CD14-positive monocyte (primary cell): Measurements from ENCODE around the gene OR9Q1. TPM values are rescaled to one million over a fixed set of nuclear protein-coding genes. Genes with fewer than 3 reads are reported as not detected.

Experiments used
- DNase-seq, 3 donors: peaks; one replicate each; pipeline ENCODE4 v3.0.0-alpha.2; 2011 to 2022
- H2AFZ ChIP-seq: 2 replicates; pipeline ENCODE4 v1.6.0; 2012; ENCODE audit warnings: mild to moderate bottlenecking, low read depth, low read length, inconsistent platforms; ENCODE audit not compliant: insufficient read depth, poor library complexity, severe bottlenecking
- H3K27ac ChIP-seq, 2 donors: 1 replicate in 1 of 2; 2 replicates in 1 of 2; pipeline ENCODE4 v1.5.1; 2012 to 2013; ENCODE audit warnings: low read length in 2 of 2, control low read depth in 1 of 2, inconsistent platforms in 1 of 2, low read depth in 1 of 2, mild to moderate bottlenecking in 1 of 2
- H3K27me3 ChIP-seq, 2 donors: one replicate each; pipeline versions ENCODE4 v1.6.0 to v1.6.1; 2011 to 2013; ENCODE audit warnings: low read length in 2 of 2; ENCODE audit not compliant: control insufficient read depth in 2 of 2, insufficient read depth in 2 of 2
- H3K36me3 ChIP-seq, 2 donors: replicated peaks in 1 of 2; 1 replicate in 1 of 2; 2 replicates in 1 of 2; pipeline versions ENCODE4 v1.5.1 to v1.6.1; 2012 to 2013; ENCODE audit warnings: low read length in 2 of 2, control low read depth in 1 of 2, inconsistent platforms in 1 of 2, mild to moderate bottlenecking in 1 of 2; ENCODE audit not compliant: insufficient read depth in 2 of 2, control insufficient read depth in 1 of 2
- H3K4me1 ChIP-seq, 2 donors: 1 replicate in 1 of 2; 2 replicates in 1 of 2; pipeline versions ENCODE4 v1.5.1 to v1.6.1; 2012 to 2013; ENCODE audit warnings: low read length in 2 of 2, control low read depth in 1 of 2, inconsistent platforms in 1 of 2, mild to moderate bottlenecking in 1 of 2, moderate library complexity in 1 of 2; ENCODE audit not compliant: insufficient read depth in 2 of 2, control insufficient read depth in 1 of 2
- H3K4me2 ChIP-seq: replicated peaks from 2 replicates; pipeline ENCODE3; 2012; ENCODE audit warnings: low read length, moderate library complexity, mild to moderate bottlenecking; ENCODE audit not compliant: poor library complexity, severe bottlenecking; ENCODE audit errors: extremely low read depth
- H3K4me3 ChIP-seq, 3 experiments: fragments of 200-600 bp in 1 of 3; sonication (generic) in 1 of 3; replicated peaks in 1 of 3; 1 replicate in 2 of 3; 2 replicates in 1 of 3; pipeline ENCODE4 v1.5.1; 2011 to 2013; ENCODE audit warnings: low read length in 3 of 3, mild to moderate bottlenecking in 3 of 3, control low read depth in 2 of 3, low read depth in 2 of 3, inconsistent platforms in 1 of 3, moderate library complexity in 1 of 3
- H3K79me2 ChIP-seq: 2 replicates; pipeline ENCODE4 v1.6.0; 2012; ENCODE audit warnings: mild to moderate bottlenecking, control low read depth, inconsistent platforms, low read length, moderate library complexity; ENCODE audit not compliant: insufficient read depth
- H3K9ac ChIP-seq: 2 replicates; pipeline ENCODE4 v1.6.0; 2017; ENCODE audit warnings: low read length, mild to moderate bottlenecking; ENCODE audit not compliant: insufficient read depth, poor library complexity, severe bottlenecking
- H3K9me3 ChIP-seq, 2 donors: replicated peaks in 1 of 2; 1 replicate in 1 of 2; 2 replicates in 1 of 2; pipeline versions ENCODE4 v1.5.1 to v1.6.1; 2012 to 2013; ENCODE audit warnings: low read length in 2 of 2, control low read depth in 1 of 2; ENCODE audit not compliant: control insufficient read depth in 1 of 2, insufficient read depth in 1 of 2
- H4K20me1 ChIP-seq: 2 replicates; pipeline ENCODE4 v1.6.0; 2012; ENCODE audit warnings: mild to moderate bottlenecking, low read length, control low read depth, moderate library complexity; ENCODE audit not compliant: insufficient read depth
- H3K27ac Mint-ChIP-seq, 7 donors: one replicate each; pipeline ENCODE4 v1.8.0; 2020; ENCODE audit warnings: mild to moderate bottlenecking in 7 of 7, mixed read lengths in 7 of 7, moderate library complexity in 6 of 7, inconsistent platforms in 2 of 7
- H3K27me3 Mint-ChIP-seq, 3 donors: one replicate each; pipeline ENCODE4 v1.8.0; 2021 to 2022; ENCODE audit warnings: low read depth in 3 of 3, mild to moderate bottlenecking in 3 of 3, mixed read lengths in 3 of 3, moderate library complexity in 3 of 3, inconsistent platforms in 1 of 3
- H3K36me3 Mint-ChIP-seq, 2 donors: one replicate each; pipeline ENCODE4 v1.8.0; 2020; ENCODE audit warnings: mixed read lengths in 2 of 2, inconsistent platforms in 1 of 2, mild to moderate bottlenecking in 1 of 2
- H3K4me1 Mint-ChIP-seq: one replicate; pipeline ENCODE4 v1.8.0; 2020; ENCODE audit warnings: mild to moderate bottlenecking, mixed read lengths
- H3K4me3 Mint-ChIP-seq, 2 donors: one replicate each; pipeline ENCODE4 v1.8.0; 2020; ENCODE audit warnings: mild to moderate bottlenecking in 2 of 2, mixed read lengths in 2 of 2, moderate library complexity in 1 of 2
- H3K9me3 Mint-ChIP-seq, 7 donors: one replicate each; pipeline ENCODE4 v1.8.0; 2020 to 2022; ENCODE audit warnings: mixed read lengths in 7 of 7, mild to moderate bottlenecking in 6 of 7, moderate library complexity in 6 of 7, inconsistent platforms in 2 of 7
- CTCF ChIP-seq: fragments of 200-600 bp; IDR thresholded peaks from one replicate; pipeline ENCODE4 v1.8.0; 2022; ENCODE audit warnings: antibody characterized with exemption, mild to moderate bottlenecking
- WGBS: methylation state at CpG from one replicate; pipeline ENCODE4 v1.1.5; 2013; ENCODE audit warnings: missing lambda C conversion rate; ENCODE audit not compliant: insufficient coverage; 5-methylcytosine and 5-hydroxymethylcytosine counted together
- intact Hi-C, 2 donors: fragments of 100-400 bp; cut with micrococcal nuclease; formaldehyde crosslinking; loops; one replicate each; pipeline versions ENCODE4 v1.15.0 to v1.15.1; 2023
- polyA plus RNA-seq, 3 donors: library from polyadenylated mRNA; depleted of rRNA in 1 of 3; unstranded in 2 of 3; stranded (reverse) in 1 of 3; fragments of 300-500 nt in 2 of 3; fragments of >200 nt in 1 of 3; fragmentation: Illumina TruSeq in 2 of 3; gene quantifications; 1 replicate in 2 of 3; 2 replicates in 1 of 3; pipeline ENCODE4 v1.2.3, GENCODE V29; 2012 to 2021

The OR9Q1 gene
- polyA plus RNA-seq, 3 donors = not detected

- H3K9ac ChIP-seq = no peak overlapping the region
- intact Hi-C loops = no loop called here
- no peaks in the 10 kb centered on the region for H3K9me3 ChIP-seq
- peaks cover 1 to 6% (median 3%) of the 10 kb centered on the region in 3 donors for H3K27me3 Mint-ChIP-seq
- peaks cover 0 to 2% of the 10 kb centered on the region in 2 donors for H3K27me3 ChIP-seq
- peaks cover 3% of the 10 kb centered on the region for H3K4me1 Mint-ChIP-seq
- H4K20me1 ChIP-seq = no peaks in the 10 kb centered on the region
- no peak overlapping the region for H3K27ac ChIP-seq
- no peak overlapping the region for H3K4me3 Mint-ChIP-seq
- no peak overlapping the region for H3K4me2 ChIP-seq
- no peak for TF ChIP-seq CTCF
- no peaks in the 10 kb centered on the region for H3K79me2 ChIP-seq
- H3K36me3 ChIP-seq = no peaks in the 10 kb centered on the region
- peaks cover 0 to 1% (median 0%) of the 10 kb centered on the region in 7 donors for H3K9me3 Mint-ChIP-seq
- H2AFZ ChIP-seq = no peak overlapping the region
- 100% methylated on average over 1 of the region's 2 CpGs for WGBS
- no peaks in the 10 kb centered on the region for H3K36me3 Mint-ChIP-seq
- H3K4me1 ChIP-seq = peaks cover under 1 to 1% of the 10 kb centered on the region in 2 donors
- H3K27ac Mint-ChIP-seq = no peak overlapping the region
- DNase-seq = no peak
- no peak overlapping the region for H3K4me3 ChIP-seq
Observed at GRCh38 chr11:57980201-57980600, 43.5 kb upstream of the OR9Q1 start.

GRCh38 chr11:57981536-57981935 lies 42.1 kb upstream of the OR9Q1 start:
- WGBS = 81% methylated on average over 3 of the region's 3 CpGs
- Histone ChIP-seq H3K27me3 (peaks cover 0 to 2% of the 10 kb centered on the region in 2 donors), H3K4me3 (no peak overlapping the region), H3K27ac (no peak overlapping the region), H3K36me3 (no peaks in the 10 kb centered on the region), H3K4me1 (no peaks in the 10 kb centered on the region), H4K20me1 (no peaks in the 10 kb centered on the region), H3K79me2 (no peaks in the 10 kb centered on the region), H3K9me3 (no peaks in the 10 kb centered on the region), H3K4me2 (no peak overlapping the region), H2AFZ (no peak overlapping the region), H3K9ac (no peak overlapping the region)
- intact Hi-C loops = no loop called here
- Mint-ChIP-seq H3K27me3 (peaks cover 1 to 6% (median 3%) of the 10 kb centered on the region in 3 donors), H3K27ac (no peak overlapping the region), H3K4me3 (no peak overlapping the region), H3K9me3 (peaks cover 0 to 5% (median 0%) of the 10 kb centered on the region in 7 donors), H3K36me3 (no peaks in the 10 kb centered on the region), H3K4me1 (no peaks in the 10 kb centered on the region)
- no peak for DNase-seq
- TF ChIP-seq CTCF = no peak
